A549 (cell line): ENCODE data around the gene PPY. TPM values are rescaled to one million over a fixed set of nuclear protein-coding genes. Genes with fewer than 3 reads are reported as not detected.

Experiments
- ATAC-seq, 2 experiments: fragments of 200-7000 bp in 1 of 2; fragments of >200 bp in 1 of 2; cut with Nextera tagmentation in 1 of 2; cut with Tn5 transposase in 1 of 2; 3 replicates each; pipeline versions ENCODE4 v1.8.0 to v1.9.1; 2018 to 2020; ENCODE audit warnings: mild to moderate bottlenecking in 1 of 2, moderate library complexity in 1 of 2
- CTCF ChIA-PET: fragments of 300-600 bp; sonication (Branson Sonifier 250); formaldehyde crosslinking; extraction: SDS; loops from one replicate; lab custom pipeline; 2021; ENCODE audit warnings: antibody characterized with exemption, inconsistent platforms; lab: Yijun Ruan, JAX
- POLR2A ChIA-PET: fragments of 350-600 bp; formaldehyde crosslinking; extraction: SDS; loops from one replicate; lab custom pipeline; 2021; ENCODE audit warnings: antibody characterized with exemption, inconsistent platforms; lab: Yijun Ruan, JAX
- DNase-seq, 2 experiments: peaks; one replicate each; pipeline versions ENCODE4 v3.0.0 to v3.0.0-alpha.2; 2011 to 2016; ENCODE audit warnings: low read depth in 1 of 2, low spot score in 1 of 2
- FAIRE-seq: peaks from 2 replicates; lab custom pipeline; 2011; peaks lifted over from hg19 to GRCh38; lab: Jason Lieb, UNC
- H3K27ac ChIP-seq, 2 experiments: fragments of >200 bp; sonication (Bioruptor Twin); formaldehyde crosslinking; 3 replicates each; pipeline ENCODE4 v1.5.1; 2016 to 2017
- H3K4me1 ChIP-seq: fragments of >200 bp; sonication (Bioruptor Twin); formaldehyde crosslinking; 3 replicates; pipeline ENCODE4 v1.6.1; 2016
- H3K4me2 ChIP-seq: fragments of >200 bp; sonication (Bioruptor Twin); formaldehyde crosslinking; 3 replicates; pipeline ENCODE4 v1.6.1; 2016
- H3K4me3 ChIP-seq: fragments of >200 bp; sonication (Bioruptor Twin); formaldehyde crosslinking; 3 replicates; pipeline ENCODE4 v1.5.1; 2016
- H3K9me3 ChIP-seq: fragments of >200 bp; sonication (Bioruptor Twin); formaldehyde crosslinking; 3 replicates; pipeline ENCODE4 v1.6.1; 2016
- CHD2 ChIP-seq: fragments of 150-350 bp; IDR thresholded peaks from 2 replicates; pipeline ENCODE4 v1.6.1; 2014; ENCODE audit warnings: low read length; ENCODE audit not compliant: partially characterized antibody
- E2F6 ChIP-seq: IDR thresholded peaks from 2 replicates; pipeline ENCODE4 v1.6.1; 2012; ENCODE audit warnings: low read depth, borderline replicate concordance
- EHMT2 ChIP-seq: fragments of 200-600 bp; sonication (generic); IDR thresholded peaks from 2 replicates; pipeline ENCODE4 v1.6.1; 2016; ENCODE audit warnings: antibody characterized with exemption, low read depth, mild to moderate bottlenecking, moderate library complexity
- ELK1 ChIP-seq: fragments of 150-350 bp; IDR thresholded peaks from 2 replicates; pipeline ENCODE4 v1.6.1; 2014; ENCODE audit warnings: low read depth, mild to moderate bottlenecking, low read length
- EP300 ChIP-seq, 2 experiments: fragments of >200 bp; sonication (Bioruptor Twin); formaldehyde crosslinking; IDR thresholded peaks; 2 replicates in 1 of 2; 3 replicates in 1 of 2; pipeline ENCODE4 v1.6.1; 2016 to 2017
- FOSB ChIP-seq: fragments of 250-450 bp; sonication (Bioruptor Pico); IDR thresholded peaks from 2 replicates; pipeline ENCODE4 v1.5.0; 2020; ENCODE audit warnings: mild to moderate bottlenecking, moderate library complexity
- HDAC2 ChIP-seq: fragments of 200-600 bp; sonication (generic); IDR thresholded peaks from 2 replicates; pipeline ENCODE4 v1.6.1; 2016
- HEYL ChIP-seq: fragments of 250-450 bp; sonication (Bioruptor Pico); IDR thresholded peaks from 2 replicates; pipeline ENCODE4 v1.8.0; 2021; ENCODE audit warnings: mild to moderate bottlenecking, moderate library complexity
- HOXB13 ChIP-seq: fragments of 250-450 bp; sonication (Bioruptor Pico); IDR thresholded peaks from 2 replicates; pipeline ENCODE4 v1.5.0; 2020; ENCODE audit warnings: low read depth, mild to moderate bottlenecking, moderate library complexity
- HOXB5 ChIP-seq: fragments of 250-450 bp; sonication (Bioruptor Pico); IDR thresholded peaks from 2 replicates; pipeline ENCODE4 v1.5.0; 2020; ENCODE audit warnings: mild to moderate bottlenecking, moderate library complexity
- JUNB ChIP-seq: fragments of >200 bp; sonication (Bioruptor Twin); formaldehyde crosslinking; IDR thresholded peaks from 2 replicates; pipeline ENCODE4 v1.6.1; 2016
- KDM1A ChIP-seq: fragments of 200-600 bp; sonication (generic); IDR thresholded peaks from 2 replicates; pipeline ENCODE4 v1.6.1; 2016; ENCODE audit warnings: low read depth, mild to moderate bottlenecking
- KDM5A ChIP-seq: fragments of 200-600 bp; sonication (generic); IDR thresholded peaks from 2 replicates; pipeline ENCODE4 v1.6.1; 2016; ENCODE audit warnings: antibody characterized with exemption, mild to moderate bottlenecking
- MAFK ChIP-seq: fragments of 450-650 bp; IDR thresholded peaks from 2 replicates; pipeline ENCODE4 v1.6.1; 2014; ENCODE audit not compliant: partially characterized antibody
- MYC ChIP-seq: IDR thresholded peaks from 2 replicates; pipeline ENCODE4 v1.6.1; 2012; ENCODE audit warnings: mild to moderate bottlenecking, inconsistent platforms, low read length, improper control_type of control experiment, borderline replicate concordance
- NPAS2 ChIP-seq: fragments of 250-450 bp; sonication (Bioruptor Pico); IDR thresholded peaks from 2 replicates; pipeline ENCODE4 v1.8.0; 2022; ENCODE audit warnings: mild to moderate bottlenecking, moderate library complexity, borderline replicate concordance
- NR3C1 ChIP-seq: fragments of >200 bp; sonication (Bioruptor Twin); formaldehyde crosslinking; IDR thresholded peaks from 3 replicates; pipeline ENCODE4 v1.6.1; 2017
- PHF8 ChIP-seq: fragments of 200-600 bp; sonication (generic); IDR thresholded peaks from 2 replicates; pipeline ENCODE4 v1.6.1; 2016; ENCODE audit warnings: low read depth, mild to moderate bottlenecking, antibody characterized with exemption, moderate library complexity, borderline replicate concordance
- RAD21 ChIP-seq, 2 experiments: fragments of >200 bp in 1 of 2; sonication (Bioruptor Twin) in 1 of 2; formaldehyde crosslinking in 1 of 2; IDR thresholded peaks in 1 of 2; conservative IDR thresholded peaks in 1 of 2; 2 replicates in 1 of 2; 3 replicates in 1 of 2; pipeline ENCODE4 v1.6.1; 2012 to 2018; ENCODE audit warnings: inconsistent platforms in 1 of 2
- RARB ChIP-seq: fragments of 250-450 bp; sonication (Bioruptor Pico); IDR thresholded peaks from 2 replicates; pipeline ENCODE4 v1.8.0; 2021; ENCODE audit warnings: mild to moderate bottlenecking, moderate library complexity
- RCOR1 ChIP-seq: fragments of 150-350 bp; IDR thresholded peaks from 2 replicates; pipeline ENCODE4 v1.6.1; 2014; ENCODE audit warnings: antibody characterized with exemption, low read length, low read depth
- REST ChIP-seq: fragments of 200-600 bp; sonication (generic); IDR thresholded peaks from 2 replicates; pipeline ENCODE4 v1.6.1; 2016; ENCODE audit warnings: antibody characterized with exemption, mild to moderate bottlenecking, moderate library complexity
- RFX5 ChIP-seq: fragments of 450-650 bp; IDR thresholded peaks from 2 replicates; pipeline ENCODE4 v1.7.1; 2014; ENCODE audit warnings: antibody characterized with exemption, mild to moderate bottlenecking, moderate library complexity
- RNF2 ChIP-seq: fragments of 200-600 bp; sonication (generic); IDR thresholded peaks from 2 replicates; pipeline ENCODE4 v1.6.1; 2016; ENCODE audit warnings: low read depth, mild to moderate bottlenecking, antibody characterized with exemption, moderate library complexity, borderline replicate concordance
- SREBF2 ChIP-seq: fragments of 450-650 bp; IDR thresholded peaks from 2 replicates; pipeline ENCODE4 v1.6.1; 2014; ENCODE audit warnings: mild to moderate bottlenecking, moderate library complexity
- TP53 ChIP-seq: fragments of 250-450 bp; sonication (Bioruptor Pico); IDR thresholded peaks from 2 replicates; pipeline ENCODE4 v1.5.0; 2021; ENCODE audit warnings: mild to moderate bottlenecking, moderate library complexity
- ZNF302 ChIP-seq: fragments of 250-450 bp; sonication (Bioruptor Pico); IDR thresholded peaks from 2 replicates; pipeline ENCODE4 v1.9.0; 2021; ENCODE audit warnings: inconsistent platforms, mild to moderate bottlenecking, moderate library complexity
- WGBS: methylation state at CpG from one replicate; pipeline ENCODE4 v1.1.6; 2017; ENCODE audit errors: missing lambda C conversion rate; 5-methylcytosine and 5-hydroxymethylcytosine counted together
- polyA plus RNA-seq, 4 experiments: library from polyadenylated mRNA; depleted of rRNA in 3 of 4; stranded (reverse); fragments of >200 nt; fragmentation: RNase III in 1 of 4; extraction: RNeasy Plus Mini Kit Qiagen cat#74134 plus additional on column Dnase treatment in 1 of 4; gene quantifications; 2 replicates in 3 of 4; 3 replicates in 1 of 4; pipeline ENCODE4 v1.2.3, GENCODE V29; 2011 to 2017
- TF ChIP-seq, protein P1 (sequence below): fragments of >200 bp; sonication (Bioruptor Twin); formaldehyde crosslinking; IDR thresholded peaks from 3 replicates; pipeline ENCODE4 v1.5.1; 2016

The PPY gene
- polyA plus RNA-seq, 2 of the 4 experiments (the other 2 are of a cell fraction): not detected

GRCh38 chr17:43905985-43906852, 36.1 kb downstream of the PPY start:
- DNase-seq (peak; percentile 54 to 60), ATAC-seq (peak; percentile 52 to 66; a peak in 3 of 6 replicates), FAIRE-seq (no peak)
- ChIA-PET POLR2A (no interaction called here), CTCF (interaction anchor here (1.5 to 25.9 kb wide), 5 partner anchors 11 to 74 kb away, joined by 3 to 412 read pairs (median 189); partner anchors contain the start of gene PPY)
- Histone ChIP-seq H3K27ac (peak overlapping the region in 1 of 2 experiments; percentile 74; a peak in 3 of 6 replicates), H3K4me2 (peak overlapping the region; percentile 99), H3K9me3 (no peaks in the 10 kb centered on the region), H3K4me1 (peaks cover 27% of the 10 kb centered on the region), H3K4me3 (peak overlapping the region; percentile 46)
- TF ChIP-seq RNF2 (no peak), RCOR1 (no peak), RAD21 (conservative IDR thresholded peaks at IDR 0.05 in 1 of 2, IDR thresholded peaks at IDR 0.05 in 1 of 2) (no peak), HDAC2 (no peak), MAFK (no peak), ELK1 (no peak), CHD2 (no peak), REST (no peak), TP53 (CRISPR knock-in tag) (no peak), PHF8 (no peak), E2F6 (no peak), NR3C1 (no peak), KDM5A (no peak), RARB (CRISPR knock-in tag) (no peak), KDM1A (no peak), HEYL (CRISPR knock-in tag) (no peak), SREBF2 (no peak), RFX5 (no peak), NPAS2 (no peak)
- 36% methylated on average over 30 of the region's 37 CpGs for WGBS

GRCh38 chr17:43905400-43905984, 36.8 kb downstream of the PPY start:
- H3K9me3 ChIP-seq: no peaks in the 10 kb centered on the region
- FAIRE-seq (no peak), ATAC-seq (no peak), DNase-seq (no peak)
- CTCF ChIA-PET: interaction anchor here (1.2 to 25.9 kb wide), 4 partner anchors 10 to 59 kb away, joined by 4 to 412 read pairs (median 202); partner anchors contain the start of gene PPY
- whole genome bisulfite sequencing: 83% methylated on average over 3 of the region's 3 CpGs
- H3K4me3 ChIP-seq: no peak overlapping the region
- peaks cover 32% of the 10 kb centered on the region for H3K4me1 ChIP-seq
- POLR2A ChIA-PET: no interaction called here
- H3K27ac ChIP-seq: no peak overlapping the region
- H3K4me2 ChIP-seq: peak overlapping the region; percentile 99
- TF ChIP-seq, protein P1, sequence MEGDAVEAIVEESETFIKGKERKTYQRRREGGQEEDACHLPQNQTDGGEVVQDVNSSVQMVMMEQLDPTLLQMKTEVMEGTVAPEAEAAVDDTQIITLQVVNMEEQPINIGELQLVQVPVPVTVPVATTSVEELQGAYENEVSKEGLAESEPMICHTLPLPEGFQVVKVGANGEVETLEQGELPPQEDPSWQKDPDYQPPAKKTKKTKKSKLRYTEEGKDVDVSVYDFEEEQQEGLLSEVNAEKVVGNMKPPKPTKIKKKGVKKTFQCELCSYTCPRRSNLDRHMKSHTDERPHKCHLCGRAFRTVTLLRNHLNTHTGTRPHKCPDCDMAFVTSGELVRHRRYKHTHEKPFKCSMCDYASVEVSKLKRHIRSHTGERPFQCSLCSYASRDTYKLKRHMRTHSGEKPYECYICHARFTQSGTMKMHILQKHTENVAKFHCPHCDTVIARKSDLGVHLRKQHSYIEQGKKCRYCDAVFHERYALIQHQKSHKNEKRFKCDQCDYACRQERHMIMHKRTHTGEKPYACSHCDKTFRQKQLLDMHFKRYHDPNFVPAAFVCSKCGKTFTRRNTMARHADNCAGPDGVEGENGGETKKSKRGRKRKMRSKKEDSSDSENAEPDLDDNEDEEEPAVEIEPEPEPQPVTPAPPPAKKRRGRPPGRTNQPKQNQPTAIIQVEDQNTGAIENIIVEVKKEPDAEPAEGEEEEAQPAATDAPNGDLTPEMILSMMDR: no peak
- TF ChIP-seq EHMT2 (no peak), MAFK (no peak), HOXB13 (no peak), ZNF302 (CRISPR knock-in tag) (no peak), RCOR1 (no peak), SREBF2 (no peak), JUNB (no peak), EP300 (IDR thresholded peaks at IDR 0.05) (no peak), E2F6 (no peak), HOXB5 (CRISPR knock-in tag) (no peak), FOSB (CRISPR knock-in tag) (no peak), MYC (no peak), RFX5 (no peak)
